GM18867 (cell line): Measurements from ENCODE around the gene TOMM5.

Source experiments
- ATAC-seq: cut with Tn5 transposase; IDR thresholded peaks from one replicate; pipeline ENCODE4 v1.9.1; 2021; ENCODE audit warnings: mild to moderate bottlenecking, moderate library complexity; ENCODE audit not compliant: unreplicated experiment

Gene TOMM5

DNA sequence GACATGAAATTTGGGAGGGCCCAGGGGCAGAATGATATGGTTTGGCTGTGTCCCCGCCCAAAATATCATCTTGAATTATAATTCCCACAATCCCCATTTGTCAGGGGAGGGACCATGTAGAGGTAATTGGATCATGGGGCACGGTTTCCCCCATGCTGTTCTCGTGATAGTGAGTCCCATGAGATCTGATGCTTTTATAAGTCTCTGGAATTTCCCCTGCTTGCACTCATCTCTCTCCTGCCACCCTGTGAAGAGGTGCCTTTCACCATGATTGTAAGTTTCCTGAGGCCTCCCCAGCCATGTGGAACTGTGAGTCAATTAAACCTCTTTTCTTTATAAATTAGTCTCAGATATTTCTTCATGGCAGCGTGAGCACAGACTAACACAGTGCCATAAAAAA, 27.5 kb downstream of the TOMM5 start:
- ATAC-seq = no peak

DNA sequence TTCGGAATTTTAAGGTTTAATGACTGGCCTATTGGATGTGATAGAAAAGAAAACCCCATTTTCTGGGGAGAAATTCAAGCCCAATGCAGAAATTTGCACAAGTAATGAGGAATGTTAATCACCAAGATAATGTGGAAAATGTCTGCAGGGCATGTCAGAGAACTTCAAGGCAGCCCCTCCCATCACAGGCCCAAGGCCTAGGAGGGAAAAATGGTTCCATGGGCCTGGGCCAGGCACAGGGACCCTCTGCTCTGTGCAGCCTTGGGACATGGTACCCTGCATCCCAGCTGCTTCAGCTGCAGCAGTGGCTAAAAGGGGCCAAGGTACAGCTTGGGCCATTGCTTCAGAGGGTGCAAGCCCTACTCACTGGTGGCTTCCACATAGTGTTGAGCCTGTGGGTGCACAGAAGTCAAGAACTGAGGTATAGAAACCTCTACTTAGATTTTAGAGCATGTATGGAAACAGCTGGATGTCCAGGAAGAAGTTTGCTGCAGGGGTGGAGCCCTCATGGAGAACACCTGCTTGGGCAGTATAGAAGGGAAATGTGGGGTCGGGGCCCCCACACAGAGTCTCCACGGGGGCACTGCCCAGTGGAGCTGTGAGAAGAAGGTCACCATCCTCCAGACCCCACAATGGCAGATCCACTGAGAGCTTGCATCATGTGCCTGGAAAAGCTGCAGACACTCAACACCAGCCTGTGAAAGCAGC, 28.4 kb downstream of the TOMM5 start:
- no peak for ATAC-seq

DNA sequence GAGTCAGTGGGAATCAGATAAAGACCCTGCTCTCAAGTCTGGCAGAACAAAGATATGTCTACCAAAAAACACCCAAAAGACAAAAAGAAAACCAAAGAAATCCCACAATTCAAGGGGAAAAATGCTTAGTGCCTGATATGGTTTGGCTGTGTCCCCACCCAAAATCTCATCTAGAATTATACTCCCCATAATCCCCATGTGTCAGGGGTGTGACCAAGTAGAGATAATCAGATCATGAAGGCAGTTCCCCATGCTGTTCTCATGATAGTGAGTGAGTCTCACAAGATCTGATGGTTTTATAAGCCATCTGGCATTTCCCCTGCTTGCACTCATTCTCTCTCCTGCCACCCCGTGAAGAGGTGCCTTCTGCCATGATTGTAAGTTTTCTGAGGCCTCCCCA, 29.6 kb downstream of the TOMM5 start:
- no peak for ATAC-seq

GRCh38 chr9:37561682-37562081, 30.7 kb downstream of the TOMM5 start:
- ATAC-seq = no peak

DNA sequence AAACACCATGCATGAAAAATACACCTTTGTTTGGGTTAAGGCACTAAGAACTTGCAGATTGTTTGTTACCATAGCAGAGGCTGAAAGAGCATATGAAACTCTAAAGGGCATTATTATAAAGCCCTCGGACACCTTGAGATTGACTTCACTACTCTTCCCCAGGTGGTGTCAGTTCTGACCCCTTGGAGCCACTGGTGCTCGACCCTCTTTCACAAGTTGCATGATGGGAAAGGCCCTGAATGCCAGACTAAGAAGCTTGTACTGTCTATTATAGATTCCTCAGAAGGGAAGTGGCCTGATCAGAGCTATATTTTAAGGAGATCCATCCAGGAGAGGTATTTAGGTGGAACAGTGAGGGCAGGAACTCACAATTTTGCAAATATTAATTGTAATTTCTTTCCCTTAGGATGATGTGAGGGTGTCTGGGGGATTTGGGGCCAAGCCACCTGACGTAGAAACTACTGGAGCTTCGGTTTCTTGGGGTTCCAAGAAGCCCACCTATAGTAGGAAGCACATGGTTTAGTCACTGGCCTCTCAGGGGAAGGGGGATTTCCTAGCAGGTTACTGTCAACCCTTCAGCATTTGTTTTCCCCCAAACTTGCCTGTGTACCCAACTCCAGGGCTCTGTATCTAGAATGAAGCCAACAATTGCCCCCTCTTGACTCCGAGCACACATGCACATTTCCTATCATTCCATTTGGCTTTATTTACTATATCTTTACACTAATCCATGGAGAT, 32.4 kb downstream of the TOMM5 start:
- no peak for ATAC-seq

DNA sequence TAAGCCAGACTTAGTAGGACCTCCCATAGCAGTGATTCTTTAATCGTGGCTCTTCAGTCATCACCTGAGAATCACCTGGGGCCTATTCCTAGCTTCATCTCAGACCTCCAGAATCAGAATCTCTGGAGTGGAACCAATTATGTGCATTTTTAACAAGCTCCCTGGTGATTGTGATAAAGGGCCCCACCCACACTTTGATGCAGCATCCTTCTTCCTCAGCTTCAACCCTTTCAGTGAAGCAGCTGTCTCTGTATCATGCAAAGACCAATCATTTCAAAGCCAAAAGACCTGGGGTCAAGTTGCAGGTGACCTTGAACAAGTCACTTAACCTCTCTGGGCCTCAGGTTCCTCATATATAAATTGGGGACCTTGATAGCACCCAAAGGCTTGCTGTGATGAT, 33.3 kb downstream of the TOMM5 start:
- no peak for ATAC-seq

DNA sequence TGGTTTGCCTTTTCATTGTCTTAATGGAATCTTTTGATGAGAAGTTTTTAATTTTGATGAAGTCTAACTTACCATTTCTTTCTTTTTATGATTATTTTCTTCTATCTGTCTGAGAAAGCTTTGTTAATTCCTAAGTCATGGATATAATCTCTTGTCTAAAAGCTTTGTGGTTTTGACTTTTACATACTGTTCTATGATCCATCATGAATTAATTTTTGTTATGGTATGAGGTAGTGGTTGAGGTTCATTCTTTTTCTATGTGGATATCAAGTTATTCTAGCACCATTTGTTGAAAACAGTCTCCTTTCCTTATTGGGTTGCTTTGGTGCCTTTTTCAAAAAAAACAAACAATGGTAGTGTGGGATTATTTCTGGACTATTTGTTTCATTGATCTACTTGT, 36.6 kb downstream of the TOMM5 start:
- ATAC-seq = no peak

DNA sequence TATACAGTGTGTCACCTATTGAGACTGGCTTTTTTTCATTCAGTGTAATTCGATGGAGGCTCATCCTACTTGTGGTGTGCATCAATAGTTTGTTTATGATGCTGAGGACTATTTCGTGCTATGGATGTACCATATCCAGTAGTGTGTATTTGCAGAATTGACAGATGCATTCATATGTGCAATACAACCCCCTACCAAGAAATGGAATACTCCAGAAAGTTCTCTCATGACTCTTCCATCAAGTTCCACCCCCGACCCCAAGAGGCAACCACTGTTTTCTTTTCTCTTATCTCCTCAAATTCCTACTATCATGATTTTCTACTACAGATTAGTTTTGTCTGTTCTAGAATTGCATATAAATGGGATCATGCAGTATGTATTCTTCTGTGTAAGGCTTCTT, 38.1 kb downstream of the TOMM5 start:
- no peak for ATAC-seq

- ATAC-seq = no peak
Measured at GRCh38 chr9:37551888-37552287, 40.5 kb downstream of the TOMM5 start.

- ATAC-seq = no peak
Measured at GRCh38 chr9:37551468-37551867, 40.9 kb downstream of the TOMM5 start.

- no peak for ATAC-seq
Measured at GRCh38 chr9:37550781-37551180, 41.6 kb downstream of the TOMM5 start.

DNA sequence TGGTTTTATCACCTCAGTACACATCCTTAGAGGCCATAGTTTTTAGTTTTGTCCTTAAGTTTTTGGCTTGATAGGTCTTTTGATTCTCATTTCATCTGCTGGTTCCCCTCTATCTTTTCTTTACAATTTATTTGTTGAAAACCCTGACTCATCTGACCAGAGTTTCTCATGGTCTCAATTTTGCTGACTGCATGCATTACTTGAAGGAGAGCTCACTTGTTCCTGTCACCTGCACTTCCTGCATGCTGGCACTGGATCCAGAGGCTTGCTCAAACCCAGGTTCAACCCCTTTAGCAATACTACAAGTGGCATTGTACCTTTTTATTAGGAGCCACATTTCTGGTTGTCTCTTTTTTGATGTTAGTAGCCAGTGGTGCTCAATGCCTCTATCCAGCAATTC, 42.9 kb downstream of the TOMM5 start:
- ATAC-seq = no peak

DNA sequence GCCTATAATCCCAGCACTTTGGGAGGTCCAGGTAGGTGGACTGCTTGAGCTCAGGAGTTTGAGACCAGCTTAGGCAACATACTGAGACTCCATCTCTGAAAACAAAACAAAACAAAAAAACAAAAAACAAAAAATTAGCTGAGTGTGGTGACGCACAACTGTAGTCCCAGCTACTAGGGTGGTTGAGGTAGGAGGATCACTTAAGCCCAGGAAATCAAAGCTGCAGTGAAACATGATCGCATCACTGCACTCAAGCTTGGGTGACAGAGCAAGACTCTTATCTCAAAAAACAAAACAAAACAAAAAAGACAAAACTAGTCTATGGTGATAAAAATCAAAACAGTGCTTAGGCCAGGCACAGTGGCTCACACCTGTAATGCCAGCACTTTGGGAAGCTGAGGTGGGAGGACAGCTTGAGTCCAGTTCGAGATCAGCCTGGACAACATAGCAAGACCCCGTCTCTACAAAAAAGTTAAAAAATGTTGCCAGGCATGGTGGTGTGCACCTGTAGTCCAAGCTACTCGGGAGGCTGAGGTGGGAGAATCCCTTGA, 45.0 kb downstream of the TOMM5 start:
- no peak for ATAC-seq

DNA sequence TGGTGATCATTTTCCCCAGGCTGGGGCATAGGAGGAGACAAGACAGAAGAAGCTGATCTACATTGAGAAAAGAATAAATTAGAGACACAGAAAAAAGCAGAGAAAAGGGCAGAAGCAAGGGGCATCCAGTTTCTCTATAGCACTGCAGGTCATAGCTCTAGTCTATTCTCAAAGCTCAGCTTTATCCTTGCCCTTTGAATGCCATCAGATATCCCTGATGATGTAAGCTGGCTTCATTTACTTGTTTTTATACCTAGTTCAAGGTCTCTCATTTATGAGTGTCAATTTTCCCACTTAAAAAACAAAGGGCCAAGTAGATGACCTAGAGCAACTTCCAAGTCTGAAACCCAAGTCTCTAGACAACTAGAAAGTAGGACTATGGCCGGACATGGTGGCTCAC, 48.9 kb downstream of the TOMM5 start:
- ATAC-seq = no peak

DNA sequence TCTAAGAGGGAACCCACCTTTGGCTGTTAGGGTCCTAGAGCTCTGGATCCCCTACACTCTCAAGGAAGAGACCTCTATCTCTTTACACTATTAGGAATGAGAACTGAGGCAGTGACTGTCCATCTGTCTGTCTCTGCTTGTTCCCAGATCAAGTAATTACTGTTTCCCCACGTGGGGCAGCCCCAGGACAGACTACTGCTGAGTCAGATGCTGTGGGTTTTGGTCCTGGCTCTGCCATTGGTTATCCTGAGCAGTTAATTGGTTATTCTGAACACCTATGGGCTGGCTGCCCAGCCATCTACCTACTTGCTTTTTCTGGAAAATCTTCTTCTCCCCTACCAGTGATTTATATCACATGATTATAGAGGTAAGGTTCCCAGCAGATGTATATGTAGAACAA, 49.5 kb downstream of the TOMM5 start:
- no peak for ATAC-seq

DNA sequence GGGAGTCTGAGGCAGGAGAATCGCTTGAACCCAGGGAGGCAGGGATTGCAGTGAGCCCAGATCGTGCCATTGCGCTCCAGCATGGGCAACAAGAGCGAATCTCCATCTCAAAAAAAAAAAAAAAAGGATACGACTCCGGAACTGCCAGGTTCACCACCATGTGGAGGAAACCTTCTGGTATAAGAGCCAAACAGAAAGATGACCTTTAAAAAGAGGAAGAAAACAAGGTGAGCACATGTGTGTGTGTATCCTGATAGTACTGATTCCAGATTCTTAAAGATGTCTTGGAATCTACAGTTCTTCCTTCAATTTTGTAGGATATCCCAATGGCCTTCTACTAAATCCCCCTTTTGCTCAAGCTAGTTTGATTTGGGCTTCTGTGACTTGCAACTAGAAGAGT, 49.9 kb downstream of the TOMM5 start:
- ATAC-seq = no peak

GRCh38 chr9:37541465-37541864, 50.9 kb downstream of the TOMM5 start:
- ATAC-seq = no peak

DNA sequence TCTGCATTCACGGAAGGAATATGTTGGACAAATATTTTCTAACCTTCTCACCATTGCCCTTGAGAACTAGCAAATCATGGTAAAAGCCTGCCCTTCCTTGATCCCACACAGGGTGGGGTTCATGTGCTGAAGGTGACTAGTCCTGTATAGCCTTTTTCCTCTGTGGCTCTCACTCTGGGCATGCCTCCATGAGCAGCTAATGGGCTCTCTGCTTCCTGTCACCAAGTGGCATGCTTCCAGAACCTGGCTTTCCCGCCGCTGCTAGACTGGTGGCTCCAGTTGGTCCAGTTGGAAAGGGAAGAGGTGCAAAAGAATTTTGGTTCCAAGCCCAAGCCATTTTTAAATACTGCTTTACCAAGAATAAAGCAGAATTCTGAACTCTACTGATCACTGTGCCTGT, 51.8 kb downstream of the TOMM5 start:
- ATAC-seq = no peak

GRCh38 chr9:37539634-37540033, 52.8 kb downstream of the TOMM5 start:
- ATAC-seq = no peak
